ENCODE data around the gene TMEM51.

Gene TMEM51

GRCh38 chr1:15153184-15153841 is at the start of gene TMEM51:
Gene TMEM51, plus strand, starts transcription at chr1:15153747. Its CDS starts 61,341 bp downstream, at chr1:15215088.
- no peak for DNase-seq

- no peak for DNase-seq
Measured at GRCh38 chr1:15103906-15104305, 49.6 kb upstream of the TMEM51 start.

- DNase-seq: no peak
Measured at GRCh38 chr1:15104768-15105167, 48.8 kb upstream of the TMEM51 start.

GRCh38 chr1:15106608-15107007 is 46.9 kb upstream of the TMEM51 start:
- DNase-seq: no peak

- DNase-seq: no peak
Measured at GRCh38 chr1:15107058-15107687, 46.4 kb upstream of the TMEM51 start.

- no peak for DNase-seq
Measured at GRCh38 chr1:15107911-15108310, 45.6 kb upstream of the TMEM51 start.

- DNase-seq: no peak
Measured at GRCh38 chr1:15110128-15110866, 43.2 kb upstream of the TMEM51 start.

GRCh38 chr1:15110867-15111230 is 42.7 kb upstream of the TMEM51 start:
- no peak for DNase-seq

- DNase-seq: no peak
Measured at GRCh38 chr1:15113146-15113545, 40.4 kb upstream of the TMEM51 start.

- DNase-seq: no peak
Measured at GRCh38 chr1:15114884-15115283, 38.7 kb upstream of the TMEM51 start.

GRCh38 chr1:15115542-15116330 is 37.8 kb upstream of the TMEM51 start:
- DNase-seq: no peak

- no peak for DNase-seq
Measured at GRCh38 chr1:15116966-15117365, 36.6 kb upstream of the TMEM51 start.

- DNase-seq: no peak
Measured at GRCh38 chr1:15117671-15118325, 35.7 kb upstream of the TMEM51 start.

GRCh38 chr1:15118579-15118978 is 35.0 kb upstream of the TMEM51 start:
- no peak for DNase-seq

- no peak for DNase-seq
Measured at GRCh38 chr1:15120251-15120945, 33.1 kb upstream of the TMEM51 start.

- DNase-seq: no peak
Measured at GRCh38 chr1:15122331-15122730, 31.2 kb upstream of the TMEM51 start.

GRCh38 chr1:15123270-15123669 is 30.3 kb upstream of the TMEM51 start:
- DNase-seq: no peak

- no peak for DNase-seq
Measured at GRCh38 chr1:15123925-15124324, 29.6 kb upstream of the TMEM51 start.

- DNase-seq: no peak
Measured at GRCh38 chr1:15124362-15125100, 29.0 kb upstream of the TMEM51 start.

- no peak for DNase-seq
Measured at GRCh38 chr1:15125101-15125745, 28.3 kb upstream of the TMEM51 start.

GRCh38 chr1:15128077-15128476 is 25.5 kb upstream of the TMEM51 start:
- no peak for DNase-seq

All from activated CD4-positive, alpha-beta T cell treated with anti-CD3 and anti-CD28 coated beads, Interleukin-2, Interleukin-6, amounts not matched to agents 100 ng/mL and 50 ng/mL, durations not matched to agents 16 hours and 8 hours (primary cell).